Measurements from ENCODE around the gene PRR16. TPM values are rescaled to one million over a fixed set of nuclear protein-coding genes. Genes with fewer than 3 reads are reported as not detected.

PRR16 gene
- total RNA-seq, 1 donor from 2014 or later: 0.29 TPM

- Mint-ChIP-seq H3K27ac (no peak overlapping the region), H3K9me3 (no peaks in the 10 kb centered on the region), H3K27me3 (no peaks in the 10 kb centered on the region), H3K4me1 (no peaks in the 10 kb centered on the region), H3K4me3 (no peak overlapping the region), H3K36me3 (ENCODE audit: low read depth) (no peaks in the 10 kb centered on the region)
- ChIA-PET CTCF (no interaction called here), POLR2A (no interaction called here)
- intact Hi-C loops (cut with micrococcal nuclease): no loop called here
- ATAC-seq (ENCODE audit: low read depth) (no peak), DNase-seq (no peak)
- no peak for TF ChIP-seq CTCF (IDR thresholded peaks at IDR 0.05)
Observed at GRCh38 chr5:120683580-120683979, 219.5 kb downstream of the PRR16 start.

GRCh38 chr5:120684213-120684612 is 220.1 kb downstream of the PRR16 start:
- POLR2A ChIA-PET: no interaction called here
- intact Hi-C loops (cut with micrococcal nuclease): no loop called here
- Mint-ChIP-seq H3K4me1 (no peaks in the 10 kb centered on the region), H3K9me3 (no peaks in the 10 kb centered on the region), H3K27ac (no peak overlapping the region), H3K27me3 (no peaks in the 10 kb centered on the region), H3K36me3 (ENCODE audit: low read depth) (no peaks in the 10 kb centered on the region), H3K4me3 (no peak overlapping the region)
- DNase-seq (no peak), ATAC-seq (ENCODE audit: low read depth) (no peak)
- TF ChIP-seq CTCF (IDR thresholded peaks at IDR 0.05): no peak
- CTCF ChIA-PET: no interaction called here

- Mint-ChIP-seq H3K36me3 (ENCODE audit: low read depth) (no peaks in the 10 kb centered on the region), H3K27me3 (no peaks in the 10 kb centered on the region), H3K4me3 (no peak overlapping the region), H3K4me1 (no peaks in the 10 kb centered on the region), H3K27ac (no peak overlapping the region), H3K9me3 (no peaks in the 10 kb centered on the region)
- no peak for ATAC-seq (ENCODE audit: low read depth)
- CTCF ChIA-PET: no interaction called here
- intact Hi-C loops (cut with micrococcal nuclease): no loop called here
- no peak for TF ChIP-seq CTCF (IDR thresholded peaks at IDR 0.05)
- POLR2A ChIA-PET: no interaction called here
- no peak for DNase-seq
Observed at GRCh38 chr5:120684749-120685415, 220.8 kb downstream of the PRR16 start.

DNA sequence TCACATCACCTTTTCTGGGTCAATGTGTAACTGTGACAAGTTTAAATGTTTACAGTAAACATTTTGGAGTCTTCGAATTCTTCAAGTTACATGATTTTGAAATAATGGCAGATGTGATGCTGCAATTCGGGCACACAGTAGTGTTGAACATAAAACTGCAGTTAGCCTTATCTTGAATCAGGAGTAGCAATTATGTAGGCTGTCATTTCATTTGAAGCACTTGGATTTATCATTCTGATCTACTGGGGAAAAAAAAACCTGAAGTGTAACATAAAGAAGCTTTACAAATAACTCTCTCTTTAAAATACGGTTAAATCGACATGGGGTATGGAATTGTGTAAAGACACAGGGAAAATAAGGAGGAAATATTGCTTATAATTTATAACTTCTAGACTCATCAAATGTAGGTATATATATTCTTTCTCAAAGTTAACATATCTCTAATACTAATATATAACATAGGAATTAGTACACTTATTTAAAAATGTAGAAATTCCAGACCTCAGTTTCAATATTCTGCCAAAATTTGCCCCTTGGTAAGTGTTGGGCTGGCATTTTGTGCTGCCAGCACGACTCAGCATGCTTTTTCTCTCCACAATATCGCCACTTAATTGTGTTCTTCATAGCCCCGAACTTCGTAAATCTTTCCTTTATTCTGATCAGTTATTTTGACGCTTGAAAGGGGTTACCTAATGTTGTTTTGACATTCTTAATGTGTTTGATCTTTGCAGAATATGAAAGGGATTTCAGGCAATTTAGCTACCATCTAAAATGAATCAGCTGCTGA is 226.7 kb downstream of the PRR16 start:
- Mint-ChIP-seq H3K4me1 (no peaks in the 10 kb centered on the region), H3K9me3 (no peaks in the 10 kb centered on the region), H3K4me3 (no peak overlapping the region), H3K27ac (no peak overlapping the region), H3K36me3 (ENCODE audit: low read depth) (no peaks in the 10 kb centered on the region), H3K27me3 (no peaks in the 10 kb centered on the region)
- ChIA-PET POLR2A (no interaction called here), CTCF (no interaction called here)
- intact Hi-C loops (cut with micrococcal nuclease): no loop called here
- DNase-seq (no peak), ATAC-seq (ENCODE audit: low read depth) (no peak)
- no peak for TF ChIP-seq CTCF (IDR thresholded peaks at IDR 0.05)

DNA sequence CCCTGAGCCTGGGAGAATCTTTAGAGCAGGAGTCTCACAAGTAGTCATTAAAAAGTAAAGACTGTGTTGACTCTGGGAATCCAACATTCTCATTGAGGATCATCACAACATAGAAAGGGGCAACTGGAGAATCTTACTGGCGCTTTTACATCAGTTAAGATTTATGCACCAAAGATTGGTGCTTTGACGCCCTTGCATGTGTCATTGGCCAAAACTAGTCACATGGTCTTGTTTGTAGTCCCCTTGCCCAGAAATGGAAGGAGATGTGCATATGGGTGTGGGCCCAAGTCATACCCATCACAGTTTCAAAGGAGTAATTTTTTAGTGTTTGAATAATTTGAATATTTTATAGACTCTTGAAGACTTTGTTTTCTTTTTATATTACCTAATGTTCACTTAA is 228.2 kb downstream of the PRR16 start:
- POLR2A ChIA-PET: no interaction called here
- Mint-ChIP-seq H3K36me3 (ENCODE audit: low read depth) (no peaks in the 10 kb centered on the region), H3K27ac (no peak overlapping the region), H3K9me3 (no peaks in the 10 kb centered on the region), H3K4me3 (no peak overlapping the region), H3K27me3 (no peaks in the 10 kb centered on the region), H3K4me1 (no peaks in the 10 kb centered on the region)
- TF ChIP-seq CTCF (IDR thresholded peaks at IDR 0.05): no peak
- no peak for DNase-seq
- intact Hi-C loops (cut with micrococcal nuclease): no loop called here
- CTCF ChIA-PET: no interaction called here
- ATAC-seq (ENCODE audit: low read depth): no peak
